Thyroid gland (tissue), 4 donors: ENCODE results near the gene OTOG.

Source experiments
- CTCF ChIP-seq, 6 experiments: fragments of 200-600 bp in 3 of 6; fragments of 450-650 bp in 3 of 6; sonication (generic) in 3 of 6; IDR thresholded peaks; one replicate each; pipeline ENCODE4 v1.5.1; 2016 to 2019; ENCODE audit warnings: antibody characterized with exemption in 6 of 6, mild to moderate bottlenecking in 2 of 6, inconsistent platforms in 1 of 6, moderate library complexity in 1 of 6
- POLR2A ChIP-seq, 2 donors: fragments of 450-650 bp; IDR thresholded peaks; one replicate each; pipeline ENCODE4 v1.6.1; 2017; ENCODE audit warnings: antibody characterized with exemption in 2 of 2, mild to moderate bottlenecking in 2 of 2, moderate library complexity in 1 of 2

GRCh38 chr11:17639781-17640180 lies 92.7 kb downstream of the OTOG start:
- TF ChIP-seq CTCF (IDR thresholded peaks at IDR 0.05): no peak
- TF ChIP-seq POLR2A (IDR thresholded peaks at IDR 0.05): no peak
